Stimulated activated naive CD8-positive, alpha-beta T cell treated with anti-CD3 and anti-CD28 coated beads, Interleukin-15, amount 100 ng/mL, for 72 hours (primary cell): ENCODE results near the gene FRG2C.
"Not testable (repeated sequence)": the region's sequence is repeated elsewhere in the genome, so short reads cannot be mapped to it uniquely, and the experiment has no call there.

Experiments used
- ATAC-seq: fragments of 150-1000 bp; cut with Tn5 transposase; 2 replicates; pipeline ENCODE4 v1.10.0; 2021; ENCODE audit warnings: mild to moderate bottlenecking, moderate library complexity
- DNase-seq, 2 donors: peaks; one replicate each; pipeline ENCODE4 v3.0.0; 2021 to 2022
- H3K27ac Mint-ChIP-seq, 2 donors: one replicate each; pipeline ENCODE4 v1.8.0; 2022; ENCODE audit warnings: mild to moderate bottlenecking in 2 of 2, mixed read lengths in 2 of 2, moderate library complexity in 2 of 2
- H3K27me3 Mint-ChIP-seq: one replicate; pipeline ENCODE4 v1.8.0; 2022; ENCODE audit warnings: mixed read lengths
- H3K4me1 Mint-ChIP-seq: one replicate; pipeline ENCODE4 v1.8.0; 2022; ENCODE audit warnings: mild to moderate bottlenecking, mixed read lengths
- H3K4me3 Mint-ChIP-seq, 2 donors: one replicate each; pipeline ENCODE4 v1.8.0; 2022; ENCODE audit warnings: mild to moderate bottlenecking in 2 of 2, mixed read lengths in 2 of 2, moderate library complexity in 1 of 2
- H3K9me3 Mint-ChIP-seq, 2 donors: one replicate each; pipeline ENCODE4 v1.8.0; 2022; ENCODE audit warnings: mixed read lengths in 2 of 2

FRG2C gene

DNA sequence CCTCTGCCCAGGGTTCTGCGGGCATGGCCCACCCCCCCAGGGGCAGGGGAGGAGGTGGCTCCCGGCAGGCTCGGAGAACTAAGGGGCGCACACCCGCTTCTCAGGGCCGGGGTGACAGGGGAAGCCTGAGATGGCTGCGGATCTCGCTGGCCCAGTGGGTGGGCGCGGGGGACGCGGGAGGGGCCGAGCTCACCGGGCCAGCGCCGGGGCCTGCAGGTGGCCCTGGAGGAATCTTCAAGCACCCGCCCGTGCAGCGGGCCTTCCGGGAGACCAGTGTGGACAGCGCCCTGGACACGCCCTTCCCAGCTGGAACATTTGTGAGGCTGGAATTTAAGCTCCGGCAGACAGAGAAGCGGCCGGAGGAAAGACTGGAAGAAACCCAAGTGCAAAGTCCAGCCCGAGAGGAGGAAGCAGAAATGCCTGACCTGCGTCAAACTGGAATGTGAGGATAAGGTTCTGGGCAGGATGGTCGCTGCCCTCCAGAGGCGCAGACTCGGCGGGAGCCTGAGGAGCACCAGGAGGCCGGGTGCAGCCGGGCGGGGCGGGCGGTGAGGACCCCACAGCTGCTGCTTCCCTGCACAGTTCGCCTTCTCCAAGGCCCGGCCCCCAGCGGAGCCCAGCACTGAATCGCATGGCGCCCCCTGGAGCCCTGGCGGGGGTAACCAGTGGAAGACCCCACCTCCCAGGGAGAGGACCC lies 5.6 kb upstream of the FRG2C start:
- not testable (repeated sequence) for DNase-seq, ATAC-seq, H3K4me1 Mint-ChIP-seq, H3K9me3 Mint-ChIP-seq
- Mint-ChIP-seq H3K27me3 (peaks cover 39% of the 10 kb centered on the region), H3K4me3 (peak overlapping the region; percentile 49 to 70), H3K27ac (peak overlapping the region in 1 of 2 donors; percentile 85)

DNA sequence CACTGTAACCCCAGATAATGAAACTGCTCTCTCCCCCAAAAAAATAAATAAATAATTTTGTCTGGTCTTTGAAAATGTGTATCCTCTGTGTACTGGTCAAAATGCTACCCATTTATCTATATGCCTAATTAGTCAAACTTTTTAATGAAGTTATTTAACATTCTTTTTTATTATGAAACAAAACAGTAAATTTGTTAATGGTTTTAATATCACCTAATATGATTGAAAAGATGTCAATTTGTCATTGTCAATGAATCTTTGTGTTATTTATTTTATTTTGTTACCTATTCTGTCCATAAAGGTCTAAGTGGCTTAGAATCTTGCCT lies 5.1 kb upstream of the FRG2C start:
- H3K4me1 Mint-ChIP-seq, H3K4me3 Mint-ChIP-seq, ATAC-seq, DNase-seq, H3K27ac Mint-ChIP-seq, H3K9me3 Mint-ChIP-seq: not testable (repeated sequence)
- H3K27me3 Mint-ChIP-seq: peaks cover 39% of the 10 kb centered on the region

DNA sequence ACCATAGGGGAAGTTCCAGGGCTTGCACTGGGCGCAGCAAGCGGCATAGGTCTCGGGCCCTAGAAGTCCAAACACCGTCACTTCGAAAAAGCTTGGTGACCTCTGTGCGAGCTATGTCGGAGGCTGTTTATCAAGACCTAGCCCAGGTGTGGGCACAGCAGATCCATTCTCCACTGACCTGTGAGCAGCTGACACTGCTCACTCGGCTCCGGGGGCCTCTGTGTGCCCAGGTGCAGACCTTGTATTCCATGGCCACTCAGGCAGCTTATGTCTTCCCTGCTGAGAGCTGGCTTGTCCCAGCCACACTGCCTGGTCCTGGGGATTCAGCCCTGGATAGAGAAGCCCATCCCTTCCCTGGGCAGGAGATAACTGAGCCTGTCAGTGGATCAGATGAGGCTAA lies 1.5 kb downstream of the FRG2C start:
- not testable (repeated sequence) for H3K4me1 Mint-ChIP-seq, DNase-seq, H3K4me3 Mint-ChIP-seq, H3K27ac Mint-ChIP-seq, ATAC-seq
- peaks cover 10 to 39% of the 10 kb centered on the region in 2 donors for H3K9me3 Mint-ChIP-seq
- peaks cover 41% of the 10 kb centered on the region for H3K27me3 Mint-ChIP-seq

DNA sequence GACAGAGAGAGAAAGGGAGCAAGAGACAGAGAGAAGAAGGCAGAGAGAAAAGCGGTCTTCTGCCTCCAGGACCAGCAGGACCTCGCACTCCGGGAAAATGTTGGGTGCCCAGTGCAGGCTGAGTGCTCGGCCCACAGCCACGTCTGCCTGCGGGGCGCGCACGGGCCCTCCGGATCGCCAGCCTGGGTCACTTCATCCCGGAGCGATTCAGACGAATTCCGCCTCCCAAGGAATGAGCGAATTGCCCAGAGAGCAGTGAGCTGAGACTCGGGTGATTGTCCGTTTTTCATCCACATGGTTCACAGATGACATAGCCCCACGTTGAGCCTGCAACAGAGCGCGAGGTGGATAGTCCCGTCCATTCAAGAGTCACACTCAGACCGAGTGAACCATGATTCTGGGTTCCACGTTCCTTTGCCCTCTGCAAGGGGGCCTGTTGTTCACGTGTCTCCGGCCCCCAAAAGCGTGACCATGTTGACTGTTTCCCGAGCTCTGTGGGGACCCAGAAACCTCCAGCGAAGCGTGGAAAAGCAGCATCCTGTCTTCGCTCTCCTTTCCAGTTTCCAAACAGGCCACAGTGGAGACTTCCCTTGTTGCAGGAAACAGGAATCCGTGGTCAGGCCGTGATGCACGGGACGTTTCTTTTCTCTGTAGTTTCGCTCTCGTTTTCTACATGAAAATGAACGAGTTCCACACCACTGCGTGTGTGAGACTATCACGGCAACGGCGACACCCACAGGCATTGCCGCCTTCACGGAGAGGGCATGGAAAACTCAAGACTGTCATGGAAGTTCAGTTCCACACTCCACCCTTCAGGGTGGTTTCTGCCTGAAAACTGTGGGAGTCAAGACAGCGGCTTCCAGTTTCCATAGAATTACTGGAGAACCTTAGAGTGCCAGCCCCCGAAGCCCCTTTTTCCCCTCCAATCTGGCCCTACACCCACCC lies 3.9 kb downstream of the FRG2C start:
- Mint-ChIP-seq H3K27me3 (peaks cover 61% of the 10 kb centered on the region), H3K4me1 (peaks cover 18% of the 10 kb centered on the region), H3K9me3 (peaks cover 18 to 51% of the 10 kb centered on the region in 2 donors), H3K4me3 (peak overlapping the region; percentile 8 to 26)
- not testable (repeated sequence) for ATAC-seq, DNase-seq, H3K27ac Mint-ChIP-seq

- peaks cover 25 to 56% of the 10 kb centered on the region in 2 donors for H3K9me3 Mint-ChIP-seq
- H3K27ac Mint-ChIP-seq: peak overlapping the region in 1 of 2 donors; percentile 1
- H3K4me1 Mint-ChIP-seq: peaks cover 18% of the 10 kb centered on the region
- peak; percentile 71 for ATAC-seq
- DNase-seq: peak; percentile 29 to 50
- peaks cover 68% of the 10 kb centered on the region for H3K27me3 Mint-ChIP-seq
- not testable (repeated sequence) for H3K4me3 Mint-ChIP-seq
These were observed 4.7 kb downstream of the FRG2C start for GRCh38 chr3:75668759-75669347.

DNA sequence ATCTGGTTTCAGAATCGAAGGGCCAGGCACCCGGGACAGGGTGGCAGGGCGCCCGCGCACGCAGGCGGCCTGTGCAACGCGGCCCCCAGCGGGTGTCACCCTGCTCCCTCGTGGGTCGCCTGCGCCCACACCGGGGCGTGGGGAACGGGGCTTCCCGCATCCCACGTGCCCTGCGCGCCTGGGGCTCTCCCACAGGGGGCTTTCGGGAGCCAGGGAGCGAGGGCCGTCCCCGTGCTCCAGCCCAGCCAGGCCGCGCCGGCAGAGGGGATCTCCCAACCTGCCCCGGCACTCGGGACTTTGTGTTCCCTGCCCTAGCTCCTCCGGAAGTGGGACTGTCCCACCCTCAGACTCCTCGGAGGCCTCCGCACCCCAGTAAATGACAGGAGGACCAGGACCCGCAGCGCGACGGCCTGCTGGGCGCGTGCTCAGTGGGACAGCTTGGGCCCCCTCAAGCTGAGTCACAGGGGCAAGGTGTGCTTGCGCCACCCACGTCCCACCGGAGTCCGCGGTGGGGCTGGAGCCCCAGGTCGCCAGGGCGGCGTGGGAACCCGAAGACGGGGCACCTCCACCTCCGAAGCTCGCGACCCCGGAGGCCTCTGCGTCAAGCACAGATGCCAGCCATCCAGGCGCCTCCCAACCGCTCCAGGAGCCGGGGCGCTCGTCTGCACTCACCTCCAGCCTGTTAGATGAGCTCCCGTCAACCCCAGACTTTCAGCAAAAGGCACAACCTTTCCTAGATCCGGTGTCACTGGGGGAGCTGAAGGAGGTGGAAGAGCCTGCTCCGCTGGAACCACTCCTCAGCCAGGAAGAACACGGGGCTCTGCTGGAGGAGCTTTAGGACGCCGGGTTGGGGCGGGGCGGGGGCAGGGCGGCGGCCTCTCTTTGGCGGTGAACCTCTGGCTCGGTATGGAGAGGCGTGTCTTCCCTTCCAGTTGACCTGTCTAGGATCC lies 5.5 kb downstream of the FRG2C start:
- Mint-ChIP-seq H3K4me3 (peak overlapping the region in 1 of 2 donors; percentile 43), H3K4me1 (peaks cover 18% of the 10 kb centered on the region), H3K27me3 (peaks cover 65% of the 10 kb centered on the region), H3K9me3 (peaks cover 25 to 49% of the 10 kb centered on the region in 2 donors)
- H3K27ac Mint-ChIP-seq, DNase-seq: not testable (repeated sequence)
- peak; percentile 76 for ATAC-seq

DNA sequence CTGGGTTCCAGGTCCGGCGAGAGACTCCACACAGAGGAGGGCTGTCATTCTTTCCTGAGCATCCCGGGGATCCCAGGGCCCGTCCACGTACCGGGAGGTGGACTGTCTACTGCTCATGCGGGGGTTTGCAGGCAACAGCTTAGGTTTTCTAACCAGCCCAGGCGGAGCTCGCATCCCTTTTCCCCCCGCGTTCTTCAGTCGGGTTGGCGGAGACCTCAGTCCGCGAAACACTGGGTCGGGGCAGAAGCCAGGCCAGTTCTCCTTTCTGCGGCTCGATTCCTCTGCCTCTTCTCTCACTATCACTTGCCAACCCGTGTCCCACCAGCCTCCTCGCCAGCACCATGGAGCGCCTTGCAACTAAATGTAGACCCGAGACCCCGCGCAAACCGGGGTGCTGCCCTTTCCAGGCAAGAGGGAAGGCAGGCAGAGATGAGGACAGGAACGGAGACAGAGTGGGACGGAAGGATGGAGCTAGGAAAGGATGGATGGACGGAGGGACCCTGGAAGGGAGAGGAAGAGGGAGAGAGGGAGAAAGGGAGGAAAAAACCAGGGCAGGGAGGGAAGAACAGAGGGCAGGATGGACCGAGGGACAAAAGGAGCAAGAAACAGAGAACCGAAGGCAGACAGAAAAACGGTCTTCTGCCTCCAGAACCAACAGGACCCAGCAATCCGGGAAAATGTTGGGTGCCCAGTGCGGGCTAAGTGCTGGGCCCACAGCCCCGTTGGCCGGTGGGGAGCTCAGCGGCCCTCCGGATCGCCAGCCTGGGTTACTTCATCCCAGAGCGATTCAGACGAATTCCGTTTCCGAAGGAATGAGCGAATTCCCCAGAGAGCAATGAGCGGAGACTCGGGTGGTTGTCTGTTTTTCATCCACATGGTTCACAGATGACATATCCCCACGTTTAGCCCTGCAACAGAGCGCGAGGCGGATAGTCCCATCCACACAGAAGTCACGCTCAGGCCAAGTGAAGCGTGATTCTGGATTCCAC lies 6.5 kb downstream of the FRG2C start:
- not testable (repeated sequence) for ATAC-seq, DNase-seq
- Mint-ChIP-seq H3K4me3 (peak overlapping the region; percentile 18 to 24), H3K9me3 (peaks cover 26 to 46% of the 10 kb centered on the region in 2 donors), H3K27ac (peak overlapping the region in 1 of 2 donors; percentile 16), H3K27me3 (peaks cover 56% of the 10 kb centered on the region), H3K4me1 (peaks cover 18% of the 10 kb centered on the region)

DNA sequence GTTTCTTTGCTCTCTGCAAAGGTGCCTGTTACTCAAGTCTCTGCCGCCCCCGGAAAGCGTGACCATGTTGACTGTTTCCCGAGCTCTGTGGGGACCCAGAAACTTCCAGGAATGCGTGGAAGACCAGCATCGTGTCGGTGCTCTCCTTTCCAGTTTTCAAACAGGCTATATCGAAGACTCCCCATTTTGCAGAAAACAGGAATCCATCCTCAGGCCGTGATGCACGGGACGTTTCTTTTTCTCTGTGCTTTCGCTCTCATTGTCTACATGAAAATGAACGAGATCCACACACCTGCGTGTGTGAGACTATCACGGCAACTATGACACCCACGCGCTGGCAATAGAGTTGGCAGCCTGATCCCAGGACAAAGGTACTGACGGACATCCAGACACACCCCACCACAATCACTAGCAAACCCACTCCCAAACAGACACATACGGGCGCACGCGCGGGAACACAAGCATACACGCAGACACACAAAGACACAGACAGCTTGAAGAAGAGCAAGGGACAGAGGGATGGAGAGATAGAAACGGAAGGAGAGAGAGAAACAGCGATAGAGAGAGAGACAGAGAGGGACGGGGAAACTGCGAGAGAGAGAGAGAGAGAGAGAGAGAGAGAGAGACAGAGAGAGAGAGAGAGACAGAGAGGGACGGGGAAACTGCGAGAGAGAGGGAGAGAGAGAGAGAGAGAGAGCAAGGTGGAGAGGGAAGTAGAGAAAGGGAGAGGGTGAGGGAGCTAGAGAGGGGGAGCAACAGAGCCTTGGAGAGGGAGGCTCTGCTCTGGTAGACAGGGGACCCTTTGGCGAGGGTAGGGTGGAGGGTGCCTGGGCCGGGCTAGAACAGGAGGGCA lies 7.4 kb downstream of the FRG2C start:
- not testable (repeated sequence) for H3K27ac Mint-ChIP-seq, ATAC-seq, DNase-seq
- Mint-ChIP-seq H3K4me3 (peak overlapping the region; percentile 22 to 50), H3K9me3 (peaks cover 30 to 50% of the 10 kb centered on the region in 2 donors), H3K27me3 (peaks cover 56% of the 10 kb centered on the region), H3K4me1 (peaks cover 18% of the 10 kb centered on the region)

DNA sequence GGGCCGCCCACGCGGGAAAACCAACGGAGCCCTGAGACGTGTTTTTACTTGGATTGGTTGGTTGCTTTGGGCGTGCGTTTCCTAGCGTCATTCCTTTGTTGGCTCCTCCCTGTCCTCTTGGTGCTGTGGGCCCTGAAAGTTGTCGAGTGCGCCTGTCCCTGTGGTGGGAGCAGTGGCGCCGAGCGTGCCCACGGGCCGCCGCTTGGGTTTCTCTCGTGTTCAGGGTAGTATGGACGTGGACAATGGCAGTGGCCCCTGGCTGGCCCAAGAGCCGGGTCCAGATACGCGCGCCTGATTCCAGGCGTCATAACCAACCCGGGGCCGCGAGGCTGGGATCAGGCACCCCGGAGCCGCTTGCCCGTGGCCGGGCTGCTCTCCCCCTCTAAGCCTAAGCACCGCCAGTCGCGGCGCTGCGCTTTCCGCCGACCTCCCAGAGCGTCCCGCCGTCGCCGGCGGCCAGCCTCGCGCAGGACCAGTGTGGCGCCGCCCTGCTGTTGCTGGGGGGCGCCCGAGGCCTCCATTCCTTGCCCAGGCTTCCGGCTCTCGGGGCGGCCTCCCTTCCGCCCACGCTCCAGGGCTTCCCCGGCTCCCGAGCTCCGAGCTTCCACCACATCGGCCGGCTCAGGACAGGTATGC lies 8.1 kb downstream of the FRG2C start:
- H3K27ac Mint-ChIP-seq, ATAC-seq, DNase-seq: not testable (repeated sequence)
- H3K4me1 Mint-ChIP-seq: peaks cover 18% of the 10 kb centered on the region
- H3K27me3 Mint-ChIP-seq: peaks cover 54% of the 10 kb centered on the region
- peaks cover 30 to 52% of the 10 kb centered on the region in 2 donors for H3K9me3 Mint-ChIP-seq
- H3K4me3 Mint-ChIP-seq: peak overlapping the region; percentile 42 to 50

DNA sequence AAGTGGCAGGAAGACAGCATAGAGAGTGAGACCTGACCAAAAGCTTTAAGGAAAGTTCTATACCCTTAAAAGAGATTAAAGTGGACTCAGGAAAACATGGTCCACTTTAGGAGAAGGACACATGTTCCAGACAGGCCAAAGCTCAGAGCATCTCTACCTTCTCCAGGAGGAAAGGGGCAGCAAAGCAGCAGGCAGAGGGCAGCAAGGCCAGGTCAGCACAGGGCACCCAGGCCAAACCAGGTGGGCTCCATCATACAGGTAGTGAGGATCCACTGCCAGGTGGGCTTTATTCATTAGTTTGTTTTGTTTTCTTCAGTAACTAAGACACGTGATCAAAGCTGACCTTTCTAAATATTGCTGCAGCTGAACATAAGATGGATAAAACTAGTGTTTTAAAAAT lies 19.8 kb downstream of the FRG2C start:
- peaks cover 23 to 28% of the 10 kb centered on the region in 2 donors for H3K9me3 Mint-ChIP-seq
- not testable (repeated sequence) for H3K27me3 Mint-ChIP-seq, H3K27ac Mint-ChIP-seq, DNase-seq, ATAC-seq, H3K4me1 Mint-ChIP-seq, H3K4me3 Mint-ChIP-seq

DNA sequence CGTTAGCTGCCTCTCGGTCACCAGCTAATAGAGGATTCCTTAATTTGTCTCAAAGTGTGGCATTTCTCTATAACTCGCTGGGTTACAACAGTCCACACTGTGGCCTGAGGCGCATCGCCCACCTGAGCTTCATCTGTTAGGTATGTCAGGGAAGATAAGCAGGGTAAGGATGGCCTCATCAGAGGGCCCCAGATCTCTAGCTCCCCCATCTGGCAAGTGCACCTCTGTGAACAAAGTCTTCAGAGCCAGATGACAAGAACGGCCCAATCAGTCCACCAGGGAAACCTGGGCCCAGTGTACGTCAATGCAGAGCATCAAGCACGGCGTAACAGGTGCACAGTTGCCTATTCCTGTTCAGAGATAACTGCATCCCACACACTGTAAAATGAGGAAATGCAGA lies 23.2 kb downstream of the FRG2C start:
- ATAC-seq (no peak), DNase-seq (no peak)
- no peaks in the 10 kb centered on the region for H3K4me1 Mint-ChIP-seq
- no peaks in the 10 kb centered on the region for H3K27me3 Mint-ChIP-seq
- H3K9me3 Mint-ChIP-seq: peaks cover 38 to 53% of the 10 kb centered on the region in 2 donors
- H3K27ac Mint-ChIP-seq: no peak overlapping the region
- no peak overlapping the region for H3K4me3 Mint-ChIP-seq

DNA sequence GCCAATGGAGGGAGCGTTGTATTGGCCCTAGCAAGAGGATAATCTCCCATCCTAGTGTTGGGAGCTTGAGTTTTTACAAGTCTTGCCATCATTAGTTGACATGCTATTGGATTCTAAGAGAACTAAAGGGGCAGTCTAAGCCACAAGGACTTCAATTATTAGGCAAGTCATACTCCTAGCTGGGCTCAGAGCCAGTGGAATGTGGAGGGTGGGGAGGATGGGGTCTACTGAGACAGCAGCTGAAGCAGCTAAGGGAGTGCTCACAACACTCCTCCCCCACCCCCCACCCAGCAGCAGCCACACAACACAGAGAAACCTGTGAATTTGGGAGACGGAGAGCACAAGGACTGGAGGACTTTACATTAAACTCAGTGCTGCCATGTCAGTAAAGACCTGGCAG lies 27.9 kb downstream of the FRG2C start:
- H3K4me1 Mint-ChIP-seq: no peaks in the 10 kb centered on the region
- DNase-seq: no peak
- no peaks in the 10 kb centered on the region for H3K27me3 Mint-ChIP-seq
- H3K4me3 Mint-ChIP-seq: no peak overlapping the region
- H3K27ac Mint-ChIP-seq: no peak overlapping the region
- no peak for ATAC-seq
- H3K9me3 Mint-ChIP-seq: peaks cover 29 to 50% of the 10 kb centered on the region in 2 donors
